Activated CD8-positive, alpha-beta T cell treated with anti-CD3 and anti-CD28 coated beads, Interleukin-2, amount 10 ng/mL, durations not matched to agents 7 days and 5 days (primary cell): ENCODE results near the gene CCR3. TPM values are rescaled to one million over a fixed set of nuclear protein-coding genes. Genes with fewer than 3 reads are reported as not detected.

Source experiments
- ATAC-seq: fragments of 150-1000 bp; cut with Tn5 transposase; one replicate; pipeline ENCODE4 v1.10.0; 2021; ENCODE audit warnings: moderate library complexity
- CTCF ChIA-PET: fragments of 350-600 bp; sonication (Branson Sonifier 250); formaldehyde crosslinking; loops from one replicate; lab custom pipeline; 2021; ENCODE audit warnings: antibody characterized with exemption; lab: Charles Lee
- POLR2A ChIA-PET: fragments of 350-600 bp; sonication (Branson Sonifier 250); formaldehyde crosslinking; loops from one replicate; lab custom pipeline; 2021; ENCODE audit warnings: antibody characterized with exemption; lab: Charles Lee
- DNase-seq: peaks from one replicate; pipeline ENCODE4 v3.0.0-alpha.2; 2020
- H3K27ac Mint-ChIP-seq: one replicate; pipeline ENCODE4 v1.8.0; 2021; ENCODE audit warnings: mild to moderate bottlenecking, mixed read lengths
- H3K27me3 Mint-ChIP-seq: one replicate; pipeline ENCODE4 v1.8.0; 2021; ENCODE audit warnings: low read depth, mixed read lengths
- H3K36me3 Mint-ChIP-seq: one replicate; pipeline ENCODE4 v1.8.0; 2021; ENCODE audit warnings: low read depth, mixed read lengths
- H3K4me1 Mint-ChIP-seq: one replicate; pipeline ENCODE4 v1.8.0; 2021; ENCODE audit warnings: low read depth, mixed read lengths
- H3K4me3 Mint-ChIP-seq: one replicate; pipeline ENCODE4 v1.8.0; 2021; ENCODE audit warnings: mild to moderate bottlenecking, mixed read lengths
- H3K9me3 Mint-ChIP-seq: one replicate; pipeline ENCODE4 v1.8.0; 2022; ENCODE audit warnings: mixed read lengths; ENCODE audit not compliant: insufficient read depth
- total RNA-seq, 2 experiments: library from RNA; stranded (reverse); gene quantifications; one replicate each; pipeline ENCODE4 v1.2.3, GENCODE V29; 2021

The CCR3 gene
- total RNA-seq = under 1 TPM; 0.34 to 0.37 TPM

GRCh38 chr3:46242120-46242519 lies at the start of gene CCR3:
Gene CCR3 (plus strand): TSS chr3:46242460. CDS start chr3:46265159, 22,699 bp downstream.
- CTCF ChIA-PET = interaction anchor here (1.0 kb wide), 1 partner anchor 136 kb away, joined by 4 read pairs; no protein-coding TSS in a partner anchor
- POLR2A ChIA-PET = no interaction called here
- Mint-ChIP-seq H3K27me3 (peaks cover 37% of the 10 kb centered on the region), H3K4me3 (no peak within 1 kb of the TSS), H3K36me3 (no peaks in the 10 kb centered on the region), H3K27ac (no peak within 1 kb of the TSS), H3K4me1 (peaks cover 8% of the 10 kb centered on the region), H3K9me3 (no peaks in the 10 kb centered on the region)
- ATAC-seq (no peak), DNase-seq (no peak)

- Mint-ChIP-seq H3K4me1 (peaks cover 9% of the 10 kb centered on the region), H3K27ac (no peak overlapping the region), H3K36me3 (peaks cover 47% of the 10 kb centered on the region), H3K4me3 (no peak overlapping the region), H3K9me3 (peaks cover 45% of the 10 kb centered on the region), H3K27me3 (no peaks in the 10 kb centered on the region)
- no peak for DNase-seq
- POLR2A ChIA-PET = no interaction called here
- ATAC-seq = no peak
- CTCF ChIA-PET = interaction anchor here (1.0 kb wide), 1 partner anchor 15 kb away, joined by 4 read pairs; the partner anchor contains the start of gene CCR1
Observed at GRCh38 chr3:46192939-46193338, 49.3 kb upstream of the CCR3 start.

GRCh38 chr3:46193436-46193835 lies 48.8 kb upstream of the CCR3 start:
- Mint-ChIP-seq H3K4me3 (no peak overlapping the region), H3K27me3 (no peaks in the 10 kb centered on the region), H3K27ac (no peak overlapping the region), H3K9me3 (peaks cover 49% of the 10 kb centered on the region), H3K4me1 (peaks cover 5% of the 10 kb centered on the region), H3K36me3 (peaks cover 50% of the 10 kb centered on the region)
- CTCF ChIA-PET = interaction anchor here (1.0 kb wide), 1 partner anchor 15 kb away, joined by 4 read pairs; the partner anchor contains the start of gene CCR1
- no peak for DNase-seq
- POLR2A ChIA-PET = no interaction called here
- no peak for ATAC-seq

GRCh38 chr3:46194868-46195553 lies 47.2 kb upstream of the CCR3 start:
- peaks cover 51% of the 10 kb centered on the region for H3K9me3 Mint-ChIP-seq
- peaks cover 60% of the 10 kb centered on the region for H3K36me3 Mint-ChIP-seq
- no peaks in the 10 kb centered on the region for H3K27me3 Mint-ChIP-seq
- ATAC-seq = no peak
- no peak for DNase-seq
- ChIA-PET CTCF (no interaction called here), POLR2A (no interaction called here)
- H3K4me3 Mint-ChIP-seq = no peak overlapping the region
- H3K27ac Mint-ChIP-seq = no peak overlapping the region
- H3K4me1 Mint-ChIP-seq = peaks cover 5% of the 10 kb centered on the region

GRCh38 chr3:46196261-46196957 lies 45.9 kb upstream of the CCR3 start:
- H3K9me3 Mint-ChIP-seq = peaks cover 47% of the 10 kb centered on the region
- CTCF ChIA-PET = interaction anchor here (0.8 to 0.9 kb wide), 2 partner anchors 12 to 109 kb away, joined by 3 read pairs; partner anchors contain the start of gene CCR1
- no peaks in the 10 kb centered on the region for H3K27me3 Mint-ChIP-seq
- H3K27ac Mint-ChIP-seq = no peak overlapping the region
- peaks cover 12% of the 10 kb centered on the region for H3K4me1 Mint-ChIP-seq
- ATAC-seq (no peak), DNase-seq (no peak)
- POLR2A ChIA-PET = no interaction called here
- H3K36me3 Mint-ChIP-seq = peaks cover 69% of the 10 kb centered on the region
- H3K4me3 Mint-ChIP-seq = no peak overlapping the region

- DNase-seq = no peak
- no peak for ATAC-seq
- no peak overlapping the region for H3K4me3 Mint-ChIP-seq
- CTCF ChIA-PET = interaction anchor here (0.7 to 1.3 kb wide), 2 partner anchors 13 to 15 kb away, joined by 3 read pairs; no protein-coding TSS in a partner anchor
- no peaks in the 10 kb centered on the region for H3K27me3 Mint-ChIP-seq
- H3K4me1 Mint-ChIP-seq = peaks cover 42% of the 10 kb centered on the region
- H3K27ac Mint-ChIP-seq = no peak overlapping the region
- POLR2A ChIA-PET = no interaction called here
- peaks cover 16% of the 10 kb centered on the region for H3K9me3 Mint-ChIP-seq
- peaks cover 79% of the 10 kb centered on the region for H3K36me3 Mint-ChIP-seq
Observed at GRCh38 chr3:46200211-46200610, 42.0 kb upstream of the CCR3 start.

- Mint-ChIP-seq H3K9me3 (peaks cover 13% of the 10 kb centered on the region), H3K27ac (no peak overlapping the region)
- CTCF ChIA-PET = interaction anchor here (0.7 to 1.3 kb wide), 2 partner anchors 14 kb away, joined by 3 read pairs; no protein-coding TSS in a partner anchor
Observed at GRCh38 chr3:46200790-46201189, 41.5 kb upstream of the CCR3 start.

GRCh38 chr3:46202535-46202934 lies 39.7 kb upstream of the CCR3 start:
- ChIA-PET CTCF (interaction anchor here (1.1 kb wide), 1 partner anchor 170 kb away, joined by 3 read pairs; no protein-coding TSS in a partner anchor), POLR2A (no interaction called here)
- peak overlapping the region; percentile 36 for H3K27ac Mint-ChIP-seq
- no peak for ATAC-seq
- H3K27me3 Mint-ChIP-seq = no peaks in the 10 kb centered on the region
- peaks cover 92% of the 10 kb centered on the region for H3K36me3 Mint-ChIP-seq
- H3K4me1 Mint-ChIP-seq = peaks cover 65% of the 10 kb centered on the region
- peaks cover 9% of the 10 kb centered on the region for H3K9me3 Mint-ChIP-seq
- H3K4me3 Mint-ChIP-seq = no peak overlapping the region
- DNase-seq = no peak

More at GRCh38 chr3:46200790-46201189, 41.5 kb upstream of the CCR3 start:
- DNase-seq (no peak), ATAC-seq (no peak)
- H3K36me3 Mint-ChIP-seq = peaks cover 81% of the 10 kb centered on the region
- peaks cover 48% of the 10 kb centered on the region for H3K4me1 Mint-ChIP-seq
- POLR2A ChIA-PET = no interaction called here
- H3K27me3 Mint-ChIP-seq = no peaks in the 10 kb centered on the region
- H3K4me3 Mint-ChIP-seq = no peak overlapping the region

- Mint-ChIP-seq H3K9me3 (no peaks in the 10 kb centered on the region), H3K27ac (no peak overlapping the region)
- POLR2A ChIA-PET = no interaction called here
Observed at GRCh38 chr3:46203681-46204080, 38.6 kb upstream of the CCR3 start.

GRCh38 chr3:46205286-46205960 lies 36.8 kb upstream of the CCR3 start:
- Mint-ChIP-seq H3K4me1 (peaks cover 90% of the 10 kb centered on the region), H3K36me3 (peaks cover 73% of the 10 kb centered on the region), H3K27ac (peak overlapping the region; percentile 95), H3K9me3 (no peaks in the 10 kb centered on the region), H3K27me3 (no peaks in the 10 kb centered on the region), H3K4me3 (peak overlapping the region; percentile 87)
- ChIA-PET POLR2A (interaction anchor here (0.9 kb wide), 1 partner anchor 202 kb away, joined by 3 read pairs; the partner anchor contains the start of genes CCR5AS and CCRL2), CTCF (interaction anchor here (1.0 to 6.6 kb wide), 7 partner anchors 10 to 167 kb away, joined by 3 to 150 read pairs (median 9); no protein-coding TSS in a partner anchor)
- DNase-seq (no peak), ATAC-seq (no peak)

More at GRCh38 chr3:46203681-46204080, 38.6 kb upstream of the CCR3 start:
- peaks cover 75% of the 10 kb centered on the region for H3K4me1 Mint-ChIP-seq
- ATAC-seq (no peak), DNase-seq (no peak)
- no peak overlapping the region for H3K4me3 Mint-ChIP-seq
- H3K27me3 Mint-ChIP-seq = no peaks in the 10 kb centered on the region
- peaks cover 88% of the 10 kb centered on the region for H3K36me3 Mint-ChIP-seq
- CTCF ChIA-PET = interaction anchor here (0.7 to 1.1 kb wide), 2 partner anchors 10 to 169 kb away, joined by 3 read pairs; no protein-coding TSS in a partner anchor
